HG02642 (cell line): ENCODE data around the gene CTBP2.

Source experiments
- ATAC-seq: cut with Tn5 transposase; IDR thresholded peaks from one replicate; pipeline ENCODE4 v1.9.1; 2021; ENCODE audit warnings: mild to moderate bottlenecking; ENCODE audit not compliant: unreplicated experiment, poor library complexity

CTBP2 gene

DNA sequence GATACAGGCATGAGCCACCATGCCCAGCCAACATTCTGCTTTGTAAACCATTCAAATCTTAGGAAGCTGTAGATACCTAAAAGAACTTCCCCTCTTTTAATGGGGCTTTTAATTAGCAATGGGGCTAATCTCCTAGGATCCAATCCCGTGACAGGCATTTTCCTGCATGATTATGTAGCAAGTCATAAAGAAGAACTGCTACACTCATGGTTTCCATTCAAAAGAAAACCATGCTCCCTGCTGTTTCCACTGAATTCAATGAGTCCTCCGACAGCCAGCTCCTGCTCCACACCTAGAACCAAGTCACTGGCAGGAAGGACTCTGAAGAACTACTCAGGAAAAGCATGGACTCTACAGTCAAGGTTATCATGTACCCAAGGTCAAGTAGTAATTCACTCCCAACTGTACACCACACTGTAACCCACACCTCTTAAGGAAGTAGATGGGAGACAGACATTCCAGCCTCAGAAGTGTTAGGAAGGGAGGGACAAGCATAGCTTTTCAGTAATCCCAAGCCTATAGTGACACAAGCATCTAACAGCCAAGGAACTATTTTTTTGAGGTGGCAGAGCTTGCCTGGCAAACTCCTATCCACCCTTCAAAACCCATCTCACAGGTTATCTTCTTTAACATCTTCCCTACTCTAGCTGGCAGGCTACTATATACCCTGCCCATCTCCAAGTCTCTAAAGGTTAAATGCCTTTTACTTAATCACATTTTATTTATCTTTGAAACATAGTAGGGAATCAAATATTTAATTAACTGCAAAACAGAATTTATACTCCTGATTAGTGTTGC is 47.5 kb downstream of the CTBP2 start:
- ATAC-seq, result no peak

GRCh38 chr10:125111118-125111727 is 49.1 kb downstream of the CTBP2 start:
- no peak for ATAC-seq

DNA sequence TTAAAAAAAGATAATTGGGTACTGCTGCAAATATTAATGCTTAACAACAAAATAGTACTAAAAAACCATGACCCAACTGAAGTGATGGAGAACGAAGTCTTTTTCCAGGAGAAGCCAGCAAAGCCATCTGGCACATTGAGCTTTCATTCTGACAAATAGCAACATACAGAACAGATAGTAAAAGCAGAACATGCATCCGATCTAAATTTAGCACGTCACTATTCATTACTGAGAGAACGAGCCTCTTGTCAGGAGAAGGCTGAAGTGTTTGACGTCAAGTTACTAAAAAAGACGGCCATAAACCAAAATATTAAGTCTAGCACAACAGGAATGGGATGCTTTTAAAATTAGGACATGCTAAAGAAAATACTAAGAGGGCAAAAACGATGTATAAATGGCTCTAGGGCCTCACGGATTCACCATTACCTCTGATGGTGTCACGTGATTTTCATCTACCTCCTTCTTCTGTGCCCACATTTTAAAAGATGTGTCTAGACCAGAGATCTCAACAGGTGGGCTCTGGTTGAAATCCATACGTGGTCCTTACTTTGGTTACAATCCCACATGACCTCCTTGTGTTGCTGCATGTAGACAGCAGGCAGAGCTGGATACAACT is 52.3 kb downstream of the CTBP2 start:
- no peak for ATAC-seq

DNA sequence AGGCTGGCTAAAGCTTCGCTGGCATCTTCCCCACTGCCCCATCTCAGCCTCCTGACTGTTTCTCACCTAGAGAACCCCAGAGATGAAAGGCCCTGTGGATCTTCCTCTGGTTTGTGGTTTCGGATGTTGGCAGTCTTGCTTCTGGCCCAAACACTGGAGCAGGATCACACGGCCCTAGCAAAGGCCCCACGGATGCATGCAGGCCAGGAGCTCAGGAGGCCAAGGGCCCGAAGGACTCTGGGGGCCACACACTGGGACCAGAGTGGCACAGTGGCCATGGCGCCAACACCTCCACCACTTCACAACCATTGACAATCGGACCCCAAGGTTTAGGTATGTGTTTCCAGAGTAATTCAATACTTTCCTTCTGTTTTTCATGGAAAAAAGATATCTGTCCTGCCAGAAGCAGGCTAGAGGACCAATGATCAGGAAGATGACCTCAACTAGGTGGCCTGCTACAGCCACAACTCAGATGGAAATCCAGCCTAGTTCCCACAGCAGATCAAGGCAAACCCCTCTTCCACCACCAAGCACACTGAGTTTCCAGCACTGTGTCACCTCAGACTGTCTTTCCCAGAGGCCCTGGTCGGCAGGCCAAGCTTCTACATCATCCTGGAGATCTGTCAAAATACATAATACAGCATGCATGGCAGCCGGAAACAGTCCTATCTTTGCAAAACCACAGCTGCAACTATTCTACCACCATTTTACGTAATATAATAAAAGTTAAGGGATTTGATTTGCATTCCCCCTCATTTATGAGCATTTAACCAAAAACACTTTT is 53.0 kb downstream of the CTBP2 start:
- no peak for ATAC-seq

DNA sequence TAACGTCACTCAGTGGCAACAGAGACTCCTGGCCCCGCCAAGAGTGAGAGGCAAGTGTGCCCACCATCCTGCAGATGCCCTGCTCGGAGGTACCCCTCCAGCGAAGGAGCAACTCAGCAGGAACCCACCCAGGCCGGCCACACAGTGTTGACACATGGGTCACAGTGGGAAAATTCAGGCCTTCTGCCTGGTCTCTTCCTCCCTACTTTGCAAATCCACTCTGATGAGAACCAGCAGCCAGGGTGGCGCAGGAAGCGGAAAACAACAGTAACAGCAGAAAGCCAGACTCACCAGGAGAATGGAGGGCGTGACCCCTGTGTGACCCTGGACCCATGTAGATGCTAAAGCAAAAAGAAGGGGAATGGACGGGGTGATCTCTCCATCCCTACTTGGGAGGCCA is 53.8 kb downstream of the CTBP2 start:
- ATAC-seq, result no peak

GRCh38 chr10:125105706-125106255 is 54.6 kb downstream of the CTBP2 start:
- no peak for ATAC-seq

- no peak for ATAC-seq
These were observed 55.2 kb downstream of the CTBP2 start for GRCh38 chr10:125105155-125105554.

DNA sequence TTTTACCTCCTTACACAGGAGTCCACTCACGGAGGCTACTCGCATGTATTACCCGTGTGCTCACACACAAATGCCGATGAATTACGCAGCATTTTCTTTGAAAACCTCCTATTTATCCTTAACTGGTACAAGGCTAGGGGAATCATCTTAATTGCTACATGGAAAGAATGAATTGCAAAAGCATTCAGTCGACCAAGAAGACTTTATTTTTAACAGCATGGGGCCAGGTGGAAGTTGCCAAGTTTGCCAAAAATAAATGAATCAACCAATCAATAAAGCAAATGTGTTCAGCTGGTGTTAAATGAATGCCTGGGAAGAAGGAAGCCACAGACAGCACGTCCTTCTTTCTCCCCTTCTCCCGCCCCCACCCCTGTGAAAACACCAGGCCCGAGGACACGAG is 55.8 kb downstream of the CTBP2 start:
- ATAC-seq, result no peak

DNA sequence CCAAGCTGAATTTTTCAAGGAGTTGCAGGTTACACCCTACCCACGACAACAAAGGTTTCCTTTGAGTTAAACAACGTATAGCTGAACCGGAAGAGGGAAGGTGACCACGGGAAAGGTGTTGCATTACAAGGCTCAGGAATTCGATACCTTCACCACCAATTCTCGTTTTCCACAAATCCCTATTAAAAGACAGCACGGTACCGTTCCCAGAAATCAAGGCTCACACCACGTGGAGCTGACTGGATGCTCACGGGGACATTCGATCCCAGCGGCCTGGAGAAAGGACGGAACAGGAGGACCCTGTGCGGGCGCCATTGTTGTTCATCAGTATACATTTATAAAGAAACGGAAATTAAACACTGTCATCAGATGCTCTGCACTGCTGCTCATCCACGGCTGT is 56.4 kb downstream of the CTBP2 start:
- ATAC-seq, result no peak

DNA sequence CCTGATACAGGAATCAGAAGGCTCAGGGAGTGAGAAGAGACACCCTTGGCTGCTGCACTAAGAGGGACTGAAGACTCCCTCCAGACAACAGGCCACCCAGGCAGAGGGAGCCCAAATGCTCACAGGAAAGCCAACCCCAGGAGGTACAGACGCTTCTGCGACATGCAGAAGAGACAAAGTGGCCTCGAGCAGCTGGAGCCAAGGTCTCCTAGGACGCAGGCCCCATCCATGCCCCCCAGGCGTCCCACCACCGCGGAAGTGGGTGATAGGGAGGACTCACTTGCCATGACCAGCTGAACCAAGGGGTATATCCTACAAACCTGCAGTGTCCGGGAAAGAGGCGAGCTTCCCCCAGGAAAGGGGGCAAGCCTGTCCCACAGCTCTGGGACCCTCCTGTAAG is 56.9 kb downstream of the CTBP2 start:
- ATAC-seq, result no peak

DNA sequence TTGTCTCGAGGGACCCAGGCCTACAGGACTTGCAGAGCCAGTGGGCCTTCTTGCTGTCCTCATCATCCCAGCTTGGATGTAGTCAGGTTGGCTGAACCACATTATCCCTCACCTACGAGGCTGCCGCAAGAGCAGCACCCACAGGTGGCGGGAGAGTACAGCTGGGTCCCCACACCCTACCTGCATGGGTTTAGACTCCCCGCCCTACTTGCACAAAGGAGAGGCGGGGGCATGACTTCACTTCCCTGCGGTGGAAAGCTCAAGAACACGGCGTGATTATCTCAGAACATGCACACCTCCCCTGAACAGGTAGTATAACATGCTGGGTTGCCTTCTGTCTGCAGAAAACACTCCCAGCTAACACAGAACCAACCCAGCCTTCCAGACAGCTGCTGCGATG is 57.5 kb downstream of the CTBP2 start:
- ATAC-seq, result no peak

- no peak for ATAC-seq
These were observed 58.1 kb downstream of the CTBP2 start for GRCh38 chr10:125102246-125102645.

GRCh38 chr10:125101581-125101980 is 58.8 kb downstream of the CTBP2 start:
- no peak for ATAC-seq

- no peak for ATAC-seq
These were observed 59.3 kb downstream of the CTBP2 start for GRCh38 chr10:125101049-125101448.

GRCh38 chr10:125097409-125098070 is 62.8 kb downstream of the CTBP2 start:
- no peak for ATAC-seq

GRCh38 chr10:125096975-125097374 is 63.4 kb downstream of the CTBP2 start:
- no peak for ATAC-seq

GRCh38 chr10:125096371-125096770 is 64.0 kb downstream of the CTBP2 start:
- ATAC-seq, result no peak

DNA sequence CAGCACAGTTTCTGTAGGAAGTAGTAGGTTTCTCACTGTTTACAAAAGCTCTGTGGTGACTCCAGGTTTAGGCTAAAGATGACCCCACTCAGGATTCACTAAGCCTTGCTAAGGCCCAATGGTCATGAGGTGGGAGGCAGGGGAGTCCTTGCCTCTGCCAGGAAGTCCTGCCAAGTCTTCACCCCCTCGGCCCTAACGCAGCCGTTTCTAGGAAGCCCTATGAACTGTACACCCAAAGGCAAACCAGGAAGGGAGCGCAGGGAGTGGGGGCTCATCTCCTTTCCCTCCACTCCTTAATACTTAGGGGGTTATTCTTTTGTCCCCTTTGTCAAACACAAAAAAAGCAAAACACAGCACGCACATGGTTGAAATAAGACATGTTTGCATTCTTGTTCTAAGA is 64.6 kb downstream of the CTBP2 start:
- no peak for ATAC-seq

DNA sequence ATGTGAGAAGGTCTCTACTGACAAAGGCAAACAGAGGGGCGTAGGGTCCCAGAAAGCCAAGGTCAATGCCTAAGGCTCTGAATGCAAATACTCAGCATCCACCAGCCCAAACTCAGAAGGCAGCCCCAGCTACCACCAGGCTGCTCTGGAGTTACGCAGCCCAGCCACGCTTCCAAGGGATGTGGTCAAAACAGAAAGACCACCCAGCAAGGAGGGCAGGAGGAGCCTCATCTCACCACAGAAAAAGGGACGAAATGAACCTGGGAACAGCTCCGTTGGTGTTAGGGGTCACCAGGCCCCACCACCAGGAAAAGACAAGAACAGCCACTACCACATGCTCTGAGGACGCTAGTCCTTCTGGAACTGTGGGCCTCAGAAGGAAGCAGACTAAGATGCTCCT is 65.1 kb downstream of the CTBP2 start:
- ATAC-seq, result no peak

DNA sequence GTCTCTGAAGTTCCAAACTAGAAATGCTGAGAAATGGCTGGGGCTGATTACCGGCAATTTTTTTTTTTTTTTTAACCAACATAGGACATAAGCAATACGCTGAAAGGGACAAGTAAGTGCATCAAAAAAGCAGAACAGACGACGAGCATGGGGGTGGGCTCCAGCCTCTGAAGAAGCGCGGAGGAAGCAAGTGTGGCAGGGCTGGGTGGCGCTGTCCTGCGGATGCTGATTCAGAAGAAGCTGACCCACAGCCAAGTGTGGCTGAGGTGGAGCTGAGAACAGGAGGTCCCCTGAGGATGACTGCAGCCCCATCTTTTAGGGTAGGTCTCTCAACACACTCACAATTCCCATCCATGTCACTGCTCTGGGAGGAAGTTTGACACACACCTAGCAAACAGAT is 65.6 kb downstream of the CTBP2 start:
- ATAC-seq, result no peak
